HepG2 (cell line): ENCODE measurements around the gene DDX39B. TPM values are rescaled to one million over a fixed set of nuclear protein-coding genes. Genes with fewer than 3 reads are reported as not detected.
A peak's percentile ranks its signal among the peaks of the same experiment; 100 is the strongest.

Source experiments
- CBFB ChIP-seq: sonication (generic); formaldehyde crosslinking; IDR thresholded peaks from 2 replicates; pipeline ENCODE4 v1.4.0; 2020; ENCODE audit warnings: missing genetic modification reagents
- CC2D1A ChIP-seq: sonication (generic); formaldehyde crosslinking; IDR thresholded peaks from 2 replicates; pipeline ENCODE4 v1.8.1; 2023; ENCODE audit warnings: mild to moderate bottlenecking, missing genetic modification reagents
- CEBPG ChIP-seq: IDR thresholded peaks from 2 replicates; pipeline ENCODE4 v1.6.1; 2016
- CREB3 ChIP-seq: sonication (generic); formaldehyde crosslinking; IDR thresholded peaks from 2 replicates; pipeline ENCODE4 v1.5.0; 2020; ENCODE audit warnings: missing genetic modification reagents
- HMGA1 ChIP-seq: sonication (generic); formaldehyde crosslinking; conservative IDR thresholded peaks from 2 replicates; pipeline ENCODE4 v1.4.0; 2020; ENCODE audit warnings: missing genetic modification reagents
- NR3C1 ChIP-seq: sonication (generic); formaldehyde crosslinking; IDR thresholded peaks from 2 replicates; pipeline ENCODE4 v1.4.0; 2020; ENCODE audit warnings: missing genetic modification reagents
- PHF5A ChIP-seq: IDR thresholded peaks from one replicate; pipeline ENCODE4 v1.6.1; 2018; ENCODE audit warnings: low read depth, missing genetic modification reagents; ENCODE audit not compliant: unreplicated experiment
- PITX1 ChIP-seq: sonication (generic); formaldehyde crosslinking; IDR thresholded peaks from 2 replicates; pipeline ENCODE4 v1.5.1; 2020; ENCODE audit warnings: mild to moderate bottlenecking, missing genetic modification reagents
- SOX13 ChIP-seq, 3 experiments: fragments of 450-650 bp in 1 of 3; sonication (generic) in 1 of 3; formaldehyde crosslinking in 1 of 3; IDR thresholded peaks in 2 of 3; conservative IDR thresholded peaks in 1 of 3; 2 replicates each; pipeline versions ENCODE4 v1.5.0 to v1.6.1; 2016 to 2020; ENCODE audit warnings: antibody characterized with exemption in 1 of 3, mild to moderate bottlenecking in 1 of 3, missing compliant biosample characterization in 1 of 3, missing genetic modification reagents in 1 of 3, moderate library complexity in 1 of 3
- TERF1 ChIP-seq: sonication (generic); formaldehyde crosslinking; IDR thresholded peaks from 2 replicates; pipeline ENCODE4 v1.8.0; 2022; ENCODE audit warnings: mild to moderate bottlenecking, missing genetic modification reagents, moderate library complexity
- ZBTB33 ChIP-seq: sonication (generic); formaldehyde crosslinking; IDR thresholded peaks from 2 replicates; pipeline ENCODE4 v1.4.0; 2020; ENCODE audit warnings: missing genetic modification reagents
- ZNF124 ChIP-seq: sonication (generic); formaldehyde crosslinking; IDR thresholded peaks from 2 replicates; pipeline ENCODE4 v1.4.0; 2020; ENCODE audit warnings: missing genetic modification reagents
- ZSCAN5A ChIP-seq: sonication (generic); formaldehyde crosslinking; IDR thresholded peaks from 2 replicates; pipeline ENCODE4 v1.8.0; 2022; ENCODE audit warnings: mild to moderate bottlenecking, missing genetic modification reagents, borderline replicate concordance
- polyA plus RNA-seq, 8 experiments: library from polyadenylated mRNA; depleted of rRNA in 3 of 8; stranded (reverse) in 7 of 8; unstranded in 1 of 8; fragments of >200 nt; fragmentation: Illumina TruSeq in 4 of 8; extraction: Trizol in 4 of 8; gene quantifications; 2 replicates each; pipeline versions ENCODE4 v1.2.1 to v1.2.3, GENCODE V29; 2011 to 2016; ENCODE audit warnings: low read depth in 4 of 8, missing spikeins in 1 of 8, mixed read lengths in 1 of 8; ENCODE audit not compliant: insufficient read depth in 1 of 8
- total RNA-seq, 5 experiments: library from RNA; depleted of rRNA; stranded (reverse); fragments of >200 nt; fragmentation: Illumina TruSeq; extraction: Trizol; gene quantifications; 2 replicates each; pipeline ENCODE4 v1.2.3, GENCODE V29; 2016; ENCODE audit warnings: low read depth in 1 of 5
- TF ChIP-seq, protein P1 (sequence below): sonication (generic); formaldehyde crosslinking; IDR thresholded peaks from 2 replicates; pipeline ENCODE4 v1.4.0; 2020; ENCODE audit warnings: mild to moderate bottlenecking, missing genetic modification reagents
- TF ChIP-seq, protein P2 (sequence below): sonication (generic); formaldehyde crosslinking; conservative IDR thresholded peaks from 2 replicates; pipeline ENCODE4 v1.8.0; 2022; ENCODE audit warnings: mild to moderate bottlenecking, moderate library complexity, missing genetic modification reagents
- TF ChIP-seq, protein P3 (sequence below): sonication (generic); formaldehyde crosslinking; IDR thresholded peaks from 2 replicates; pipeline ENCODE4 v1.4.0; 2020; ENCODE audit warnings: low read depth, mild to moderate bottlenecking, missing genetic modification reagents
- TF ChIP-seq, protein P4 (sequence below): sonication (generic); formaldehyde crosslinking; IDR thresholded peaks from 2 replicates; pipeline ENCODE4 v1.8.1; 2023; ENCODE audit warnings: mild to moderate bottlenecking, missing genetic modification reagents
- TF ChIP-seq, protein P5 (sequence below): IDR thresholded peaks from 2 replicates; pipeline ENCODE4 v1.6.1; 2016; ENCODE audit warnings: low read depth

DDX39B gene
- total and polyA plus RNA-seq, 2 of the 13 experiments (the other 11 are each of a cell fraction or from before 2014, with no cell fraction given) = 570 to 678 TPM

DNA sequence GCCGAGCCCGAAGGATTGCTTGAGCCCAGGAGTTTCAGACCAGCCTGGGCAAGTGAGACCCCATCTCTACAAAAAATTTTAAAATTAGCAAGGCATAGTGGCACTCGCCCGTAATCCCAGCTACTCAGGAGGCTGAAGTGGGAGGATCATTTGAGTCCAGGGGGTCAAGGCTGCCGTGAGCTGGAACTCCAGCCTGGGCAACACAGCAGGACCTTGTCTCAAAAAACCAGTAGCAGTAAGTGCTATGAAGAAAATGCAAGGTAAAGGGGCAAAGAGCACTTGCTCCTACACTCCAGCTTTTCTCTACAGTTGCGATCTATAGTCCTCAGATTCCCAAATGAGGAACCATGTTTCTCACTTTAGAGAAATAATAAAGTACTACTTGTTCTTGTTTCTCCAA lies 1.8 kb upstream of the DDX39B start (continued):
- TF ChIP-seq, protein P1, sequence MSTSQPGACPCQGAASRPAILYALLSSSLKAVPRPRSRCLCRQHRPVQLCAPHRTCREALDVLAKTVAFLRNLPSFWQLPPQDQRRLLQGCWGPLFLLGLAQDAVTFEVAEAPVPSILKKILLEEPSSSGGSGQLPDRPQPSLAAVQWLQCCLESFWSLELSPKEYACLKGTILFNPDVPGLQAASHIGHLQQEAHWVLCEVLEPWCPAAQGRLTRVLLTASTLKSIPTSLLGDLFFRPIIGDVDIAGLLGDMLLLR = no peak
- TF ChIP-seq ZSCAN5A (CRISPR knock-in tag) (no peak), ZBTB33 (CRISPR knock-in tag) (no peak), PHF5A (peak; percentile 45), CEBPG (CRISPR knock-in tag) (no peak), NR3C1 (no peak), CBFB (CRISPR knock-in tag) (no peak), TERF1 (no peak), SOX13 (IDR thresholded peaks at IDR 0.05) (no peak), SOX13 (CRISPR knock-in tag; conservative IDR thresholded peaks at IDR 0.05 in 1 of 2, IDR thresholded peaks at IDR 0.05 in 1 of 2) (0 out of 4 replicates have a peak, but pooled peaks of 1 of the 2 experiments have one; percentile 4), CREB3 (CRISPR knock-in tag) (no peak), PITX1 (CRISPR knock-in tag) (no peak), CC2D1A (CRISPR knock-in tag) (no peak), ZNF124 (CRISPR knock-in tag) (no peak), HMGA1 (CRISPR knock-in tag) (no peak)
- TF ChIP-seq, protein P2, sequence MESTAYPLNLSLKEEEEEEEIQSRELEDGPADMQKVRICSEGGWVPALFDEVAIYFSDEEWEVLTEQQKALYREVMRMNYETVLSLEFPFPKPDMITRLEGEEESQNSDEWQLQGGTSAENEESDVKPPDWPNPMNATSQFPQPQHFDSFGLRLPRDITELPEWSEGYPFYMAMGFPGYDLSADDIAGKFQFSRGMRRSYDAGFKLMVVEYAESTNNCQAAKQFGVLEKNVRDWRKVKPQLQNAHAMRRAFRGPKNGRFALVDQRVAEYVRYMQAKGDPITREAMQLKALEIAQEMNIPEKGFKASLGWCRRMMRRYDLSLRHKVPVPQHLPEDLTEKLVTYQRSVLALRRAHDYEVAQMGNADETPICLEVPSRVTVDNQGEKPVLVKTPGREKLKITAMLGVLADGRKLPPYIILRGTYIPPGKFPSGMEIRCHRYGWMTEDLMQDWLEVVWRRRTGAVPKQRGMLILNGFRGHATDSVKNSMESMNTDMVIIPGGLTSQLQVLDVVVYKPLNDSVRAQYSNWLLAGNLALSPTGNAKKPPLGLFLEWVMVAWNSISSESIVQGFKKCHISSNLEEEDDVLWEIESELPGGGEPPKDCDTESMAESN (CRISPR knock-in tag) = 0 out of 2 replicates have a peak, but pooled peaks have one; percentile 15
- TF ChIP-seq, protein P3, sequence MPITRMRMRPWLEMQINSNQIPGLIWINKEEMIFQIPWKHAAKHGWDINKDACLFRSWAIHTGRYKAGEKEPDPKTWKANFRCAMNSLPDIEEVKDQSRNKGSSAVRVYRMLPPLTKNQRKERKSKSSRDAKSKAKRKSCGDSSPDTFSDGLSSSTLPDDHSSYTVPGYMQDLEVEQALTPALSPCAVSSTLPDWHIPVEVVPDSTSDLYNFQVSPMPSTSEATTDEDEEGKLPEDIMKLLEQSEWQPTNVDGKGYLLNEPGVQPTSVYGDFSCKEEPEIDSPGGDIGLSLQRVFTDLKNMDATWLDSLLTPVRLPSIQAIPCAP = no peak
- TF ChIP-seq, protein P4, sequence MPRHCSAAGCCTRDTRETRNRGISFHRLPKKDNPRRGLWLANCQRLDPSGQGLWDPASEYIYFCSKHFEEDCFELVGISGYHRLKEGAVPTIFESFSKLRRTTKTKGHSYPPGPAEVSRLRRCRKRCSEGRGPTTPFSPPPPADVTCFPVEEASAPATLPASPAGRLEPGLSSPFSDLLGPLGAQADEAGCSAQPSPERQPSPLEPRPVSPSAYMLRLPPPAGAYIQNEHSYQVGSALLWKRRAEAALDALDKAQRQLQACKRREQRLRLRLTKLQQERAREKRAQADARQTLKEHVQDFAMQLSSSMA (CRISPR knock-in tag) = no peak
- TF ChIP-seq, protein P5, sequence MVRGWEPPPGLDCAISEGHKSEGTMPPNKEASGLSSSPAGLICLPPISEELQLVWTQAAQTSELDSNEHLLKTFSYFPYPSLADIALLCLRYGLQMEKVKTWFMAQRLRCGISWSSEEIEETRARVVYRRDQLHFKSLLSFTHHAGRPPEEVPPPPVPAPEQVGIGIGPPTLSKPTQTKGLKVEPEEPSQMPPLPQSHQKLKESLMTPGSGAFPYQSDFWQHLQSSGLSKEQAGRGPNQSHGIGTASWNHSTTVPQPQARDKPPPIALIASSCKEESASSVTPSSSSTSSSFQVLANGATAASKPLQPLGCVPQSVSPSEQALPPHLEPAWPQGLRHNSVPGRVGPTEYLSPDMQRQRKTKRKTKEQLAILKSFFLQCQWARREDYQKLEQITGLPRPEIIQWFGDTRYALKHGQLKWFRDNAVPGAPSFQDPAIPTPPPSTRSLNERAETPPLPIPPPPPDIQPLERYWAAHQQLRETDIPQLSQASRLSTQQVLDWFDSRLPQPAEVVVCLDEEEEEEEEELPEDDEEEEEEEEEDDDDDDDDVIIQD (CRISPR knock-in tag) = 0 out of 2 replicates have a peak, but pooled peaks have one; percentile 28
